Psoas muscle (tissue), 8 donors: ENCODE results near the gene GTF3C2. TPM values are rescaled to one million over a fixed set of nuclear protein-coding genes. Genes with fewer than 3 reads are reported as not detected.

Experiments used
- ATAC-seq, 4 donors: fragments of 200-7000 bp; cut with Tn5 transposase; one replicate each; pipeline ENCODE4 v1.9.1; 2020; ENCODE audit warnings: moderate library complexity in 3 of 4, mild to moderate bottlenecking in 2 of 4
- DNase-seq, 2 donors: peaks; one replicate each; pipeline ENCODE4 v3.0.0-alpha.2; 2020
- H3K27ac ChIP-seq: fragments of 200-600 bp; one replicate; pipeline ENCODE4 v1.8.0; 2022
- H3K27me3 ChIP-seq, 3 donors: fragments of 200-600 bp in 1 of 3; one replicate each; pipeline versions ENCODE4 v1.6.1 to v1.8.0; 2013 to 2022; ENCODE audit warnings: low read length in 2 of 3, mild to moderate bottlenecking in 2 of 3, moderate library complexity in 1 of 3; ENCODE audit not compliant: insufficient read depth in 3 of 3
- H3K36me3 ChIP-seq, 2 donors: fragments of 200-600 bp in 1 of 2; one replicate each; pipeline versions ENCODE4 v1.6.1 to v1.8.0; 2013 to 2022; ENCODE audit warnings: low read depth in 1 of 2, mild to moderate bottlenecking in 1 of 2, moderate library complexity in 1 of 2; ENCODE audit not compliant: insufficient read depth in 1 of 2
- H3K4me1 ChIP-seq: fragments of 200-600 bp; one replicate; pipeline ENCODE4 v1.8.0; 2022
- H3K4me3 ChIP-seq: fragments of 200-600 bp; one replicate; pipeline ENCODE4 v1.8.0; 2022; ENCODE audit warnings: mild to moderate bottlenecking
- H3K9me3 ChIP-seq: fragments of 200-600 bp; one replicate; pipeline ENCODE4 v1.8.0; 2022
- WGBS, 3 donors: extraction: QIAGEN DNeasy Blood & Tissue Kit; methylation state at CpG; one replicate each; pipeline versions ENCODE4 v1.1.6 to v1.1.7; 2013; 5-methylcytosine and 5-hydroxymethylcytosine counted together
- intact Hi-C, 2 donors: fragments of 100-400 bp; cut with DNase I; formaldehyde crosslinking; loops; one replicate each; pipeline versions ENCODE4 v1.11.0 to v1.14.2; 2022
- polyA plus RNA-seq, 3 donors: library from polyadenylated mRNA; stranded (reverse); fragments of 200-250 nt; gene quantifications; one replicate each; pipeline ENCODE4 v1.2.3, GENCODE V29; 2013
- total RNA-seq, 4 donors: library from RNA; stranded (reverse); fragmentation: NEBNext Ultra II Directional in 2 of 4; extraction: Animal tissue kit (Norgen Biotek cat#: 25700) in 2 of 4; gene quantifications; one replicate each; pipeline versions ENCODE4 v1.2.1 to v1.2.4, GENCODE V29; 2021 to 2023
- TF ChIP-seq, protein P1 (sequence below): fragments of 200-600 bp; IDR thresholded peaks from one replicate; pipeline ENCODE4 v1.8.0; 2022; ENCODE audit warnings: antibody characterized with exemption
- donor health status: healthy with polysubstance abuse.
- donor health status: DM: no; HTN: no; CAD: no; lungs with moderate emphysema.
- donor health status: Bipolar disorder and iron deficiency.
- donor health status: healthy.
- donor health status: DM: yes; HTN: yes; CAD: no.
- donor health status: DM: no; HTN: no; CAD: no.
- donor health status: DM: no; HTN: no; CAD: no.
- donor health status: DM: yes; HTN: yes; CAD: no.

GTF3C2 gene
- total and polyA plus RNA-seq, 7 donors, result 17.5 to 49.4 (median 30.8) TPM

DNA sequence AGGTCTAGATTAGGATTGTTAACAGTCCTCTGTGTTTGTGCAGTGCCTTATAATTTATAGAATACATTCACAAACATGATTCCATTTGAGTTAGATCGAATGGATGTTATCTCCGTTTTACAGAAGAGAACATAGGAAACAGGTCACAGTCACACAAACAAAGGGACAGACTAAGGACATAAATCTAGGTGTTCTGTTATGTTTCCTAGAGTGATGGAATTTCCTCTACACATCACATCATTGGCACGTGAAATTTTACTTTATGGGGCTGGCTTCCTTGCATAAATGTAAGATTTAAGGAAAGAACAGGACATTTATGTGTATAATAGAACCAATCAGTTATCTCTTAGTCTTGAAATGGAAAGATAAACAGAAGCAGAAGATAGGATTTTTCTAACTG is 68.0 kb downstream of the GTF3C2 start:
- H3K4me1 ChIP-seq, result peaks cover 63% of the 10 kb centered on the region
- H3K9me3 ChIP-seq, result no peaks in the 10 kb centered on the region
- 17 to 28% (median 18%) methylated on average over 3 of the region's 3 CpGs for WGBS, 3 donors
- TF ChIP-seq, protein P1, sequence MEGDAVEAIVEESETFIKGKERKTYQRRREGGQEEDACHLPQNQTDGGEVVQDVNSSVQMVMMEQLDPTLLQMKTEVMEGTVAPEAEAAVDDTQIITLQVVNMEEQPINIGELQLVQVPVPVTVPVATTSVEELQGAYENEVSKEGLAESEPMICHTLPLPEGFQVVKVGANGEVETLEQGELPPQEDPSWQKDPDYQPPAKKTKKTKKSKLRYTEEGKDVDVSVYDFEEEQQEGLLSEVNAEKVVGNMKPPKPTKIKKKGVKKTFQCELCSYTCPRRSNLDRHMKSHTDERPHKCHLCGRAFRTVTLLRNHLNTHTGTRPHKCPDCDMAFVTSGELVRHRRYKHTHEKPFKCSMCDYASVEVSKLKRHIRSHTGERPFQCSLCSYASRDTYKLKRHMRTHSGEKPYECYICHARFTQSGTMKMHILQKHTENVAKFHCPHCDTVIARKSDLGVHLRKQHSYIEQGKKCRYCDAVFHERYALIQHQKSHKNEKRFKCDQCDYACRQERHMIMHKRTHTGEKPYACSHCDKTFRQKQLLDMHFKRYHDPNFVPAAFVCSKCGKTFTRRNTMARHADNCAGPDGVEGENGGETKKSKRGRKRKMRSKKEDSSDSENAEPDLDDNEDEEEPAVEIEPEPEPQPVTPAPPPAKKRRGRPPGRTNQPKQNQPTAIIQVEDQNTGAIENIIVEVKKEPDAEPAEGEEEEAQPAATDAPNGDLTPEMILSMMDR, result no peak
- peak overlapping the region; percentile 71 for H3K4me3 ChIP-seq
- H3K27me3 ChIP-seq, result no peaks in the 10 kb centered on the region
- H3K36me3 ChIP-seq, result peaks cover 0 to 32% of the 10 kb centered on the region in 2 donors
- DNase-seq, result no peak
- ATAC-seq, result no peak
- intact Hi-C loops, result loop anchor here in 1 of 2 donors (10.0 kb wide), 1 partner anchor 194 kb away; no protein-coding TSS in a partner anchor
- H3K27ac ChIP-seq, result peak overlapping the region; percentile 93

DNA sequence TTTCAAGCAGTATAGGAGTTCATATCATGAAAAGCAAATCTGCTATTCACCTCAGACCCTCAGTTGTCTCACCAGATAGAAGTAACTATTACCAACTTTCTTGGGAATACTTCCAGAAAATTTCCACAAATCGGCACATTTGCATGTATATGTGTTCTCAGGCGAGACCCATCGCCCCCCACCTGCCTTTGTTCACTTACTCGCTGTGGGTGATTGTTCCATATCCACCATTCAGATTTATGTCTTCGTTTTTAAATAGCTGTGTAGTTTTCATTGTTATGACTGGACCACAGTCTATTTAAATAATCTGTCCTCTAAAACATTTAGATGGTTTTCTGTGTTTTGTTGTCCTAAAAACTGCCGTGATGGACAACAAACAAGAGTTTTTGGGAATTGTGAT is 71.1 kb downstream of the GTF3C2 start:
- Histone ChIP-seq H3K4me1 (peaks cover 44% of the 10 kb centered on the region), H3K27ac (peak overlapping the region; percentile 93), H3K27me3 (no peaks in the 10 kb centered on the region), H3K9me3 (no peaks in the 10 kb centered on the region), H3K4me3 (peak overlapping the region; percentile 71), H3K36me3 (peaks cover 0 to 32% of the 10 kb centered on the region in 2 donors)
- WGBS, 3 donors, result 29 to 54% (median 33%) methylated on average over 6 of the region's 6 CpGs
- intact Hi-C loops, result loop anchor here in 1 of 2 donors (10.0 kb wide), 1 partner anchor 191 kb away; no protein-coding TSS in a partner anchor
- no peak for ATAC-seq
- no peak for DNase-seq
- TF ChIP-seq, protein P1, result no peak

- Histone ChIP-seq H3K27me3 (no peaks in the 10 kb centered on the region), H3K4me1 (peaks cover 46% of the 10 kb centered on the region), H3K36me3 (peaks cover 0 to 32% of the 10 kb centered on the region in 2 donors), H3K9me3 (no peaks in the 10 kb centered on the region), H3K27ac (peak overlapping the region; percentile 93), H3K4me3 (peak overlapping the region; percentile 71)
- ATAC-seq (no peak), DNase-seq (no peak)
- intact Hi-C loops, result loop anchor here in 1 of 2 donors (10.0 kb wide), 1 partner anchor 190 kb away; no protein-coding TSS in a partner anchor
- TF ChIP-seq, protein P1, result no peak
- WGBS, 3 donors, result 44 to 82% (median 47%) methylated on average over 1 of the region's 1 CpG
Measured at GRCh38 chr2:27284996-27285395, 71.6 kb downstream of the GTF3C2 start.

DNA sequence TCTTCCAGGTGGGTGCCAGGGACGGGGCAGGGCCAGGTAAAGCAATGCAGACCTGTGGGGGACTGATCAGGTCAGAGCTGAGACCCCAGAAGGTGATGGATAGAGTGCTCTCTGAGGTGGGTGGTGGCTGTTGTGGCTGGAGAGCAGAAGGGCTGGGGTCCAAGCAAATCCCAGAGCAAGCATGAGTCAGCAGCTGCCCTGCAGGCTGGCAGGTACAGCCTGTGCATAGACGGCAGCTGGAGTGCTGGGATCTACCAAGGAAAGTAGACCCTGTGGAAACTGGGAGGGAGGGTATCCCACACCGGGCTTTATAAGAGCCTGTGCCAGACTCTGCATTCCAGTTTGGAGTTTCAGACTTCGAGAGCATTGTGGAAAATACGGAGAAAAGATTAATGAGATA is 73.7 kb downstream of the GTF3C2 start:
- peak; percentile 53 to 86 for DNase-seq
- peak overlapping the region; percentile 71 for H3K4me3 ChIP-seq
- intact Hi-C loops, result loop anchor here in 1 of 2 donors (10.0 kb wide), 1 partner anchor 188 kb away; no protein-coding TSS in a partner anchor
- H3K27ac ChIP-seq, result peak overlapping the region; percentile 93
- ATAC-seq, result peak; percentile 69 to 74 (median 72)
- H3K4me1 ChIP-seq, result peaks cover 33% of the 10 kb centered on the region
- H3K36me3 ChIP-seq, result peaks cover 0 to 21% of the 10 kb centered on the region in 2 donors
- H3K27me3 ChIP-seq, result no peaks in the 10 kb centered on the region
- no peaks in the 10 kb centered on the region for H3K9me3 ChIP-seq
- TF ChIP-seq, protein P1, result no peak
- 14 to 28% (median 20%) methylated on average over 5 of the region's 5 CpGs for WGBS, 3 donors
